ENCODE measurements around the gene FLOT1.

FLOT1 gene

DNA sequence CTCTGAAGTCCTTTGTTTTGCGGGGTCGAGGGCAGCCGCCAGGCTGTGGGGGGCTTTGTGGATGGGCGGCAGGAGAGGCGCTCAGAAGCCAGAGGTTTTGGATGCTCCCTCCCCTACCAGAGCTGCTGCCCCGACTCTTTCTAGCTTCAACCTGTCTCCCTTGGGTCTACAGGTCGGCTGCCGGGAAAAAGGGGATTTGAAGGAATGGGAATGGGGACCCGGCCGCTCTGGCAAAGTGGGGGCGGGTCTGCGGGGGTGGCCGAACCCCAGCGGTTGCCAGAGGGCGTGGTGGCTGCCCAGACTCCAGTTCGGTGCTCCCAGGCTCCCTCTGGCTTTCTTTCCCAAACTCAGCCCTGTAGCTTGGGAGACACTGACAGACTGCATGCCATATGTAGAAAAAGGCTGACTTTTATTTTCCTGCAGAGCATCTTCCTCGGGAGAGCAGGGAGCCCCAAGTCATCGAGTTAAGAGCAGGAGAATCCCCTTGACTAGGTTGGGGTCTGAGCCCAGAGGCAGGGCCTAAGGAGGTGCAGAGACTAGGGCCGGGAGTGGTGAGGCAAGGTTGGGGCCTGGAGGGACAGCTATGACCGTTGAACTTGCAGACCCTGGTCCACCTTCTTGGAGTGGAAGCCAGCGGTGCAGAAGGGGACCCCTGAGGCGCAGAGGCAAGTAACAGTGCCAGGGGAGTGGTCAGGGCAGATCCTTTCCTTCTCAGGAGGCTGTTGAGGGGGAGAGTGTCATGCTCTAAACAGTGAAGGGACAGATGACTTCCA is 54.6 kb downstream of the FLOT1 start:
- Mint-ChIP-seq H3K4me1 (peaks cover 46% of the 10 kb centered on the region), H3K27ac (peak overlapping the region; percentile 35 to 50), H3K9me3 (no peaks in the 10 kb centered on the region), H3K27me3 (no peaks in the 10 kb centered on the region), H3K4me3 (peak overlapping the region; percentile 86 to 94)
- ATAC-seq = no peak
- DNase-seq = no peak

GRCh38 chr6:30686908-30687658 is 55.4 kb downstream of the FLOT1 start:
- H3K9me3 Mint-ChIP-seq = no peaks in the 10 kb centered on the region
- DNase-seq = peak; percentile 65 to 77
- H3K4me1 Mint-ChIP-seq = peaks cover 42% of the 10 kb centered on the region
- H3K27me3 Mint-ChIP-seq = no peaks in the 10 kb centered on the region
- peak overlapping the region; percentile 48 to 91 for H3K27ac Mint-ChIP-seq
- peak; percentile 23 for ATAC-seq
- peak overlapping the region; percentile 86 to 94 for H3K4me3 Mint-ChIP-seq

DNA sequence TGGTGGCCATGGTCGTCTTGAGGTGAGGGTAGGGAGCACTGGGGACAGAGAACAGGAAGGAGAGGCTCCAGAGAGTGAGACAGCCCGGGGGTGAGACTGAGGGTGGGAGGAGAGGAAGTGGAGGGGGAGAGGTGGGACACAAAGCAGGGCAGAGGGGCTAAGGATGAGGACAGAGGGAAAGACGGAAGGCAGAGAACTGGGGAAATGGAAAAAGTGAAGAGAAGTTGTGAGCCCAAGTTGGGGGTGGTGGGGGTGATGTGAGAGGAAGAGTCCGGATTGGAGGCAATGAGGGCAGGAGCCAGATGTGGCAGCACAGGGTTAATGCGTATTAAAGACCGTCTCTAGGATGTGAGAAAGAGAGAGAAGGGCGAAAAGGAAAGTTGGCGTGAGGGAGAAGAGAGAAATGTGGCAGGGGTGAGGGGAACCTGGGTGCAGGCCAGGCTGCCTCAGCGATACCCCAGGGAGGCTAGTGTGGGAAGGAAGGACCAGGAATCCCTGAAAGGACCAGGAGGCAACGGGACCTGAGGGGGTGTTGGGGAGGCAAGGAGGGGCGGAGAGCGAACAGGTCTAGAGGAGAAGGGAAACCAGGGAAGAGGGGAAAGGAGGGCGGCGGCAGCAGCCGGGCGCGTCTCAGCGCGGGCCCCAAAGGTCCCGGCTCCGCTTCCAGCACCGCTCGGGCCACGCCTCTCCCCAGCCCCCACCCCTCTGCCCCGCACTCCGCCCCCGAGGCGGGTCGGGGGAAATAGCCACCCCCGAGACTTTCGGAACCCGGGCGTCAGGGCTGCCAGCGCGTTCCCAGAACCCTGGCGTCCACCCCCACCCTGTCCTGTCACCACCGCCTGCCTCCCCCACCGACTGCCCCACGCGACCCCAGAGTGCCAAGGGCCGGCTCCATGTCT is 56.2 kb downstream of the FLOT1 start, which contains the start of gene PPP1R18:
TSS of gene PPP1R18 (minus strand) at position 637 of the 899 bp plus-strand sequence. CDS start at position 10, 627 bp downstream.
- H3K4me3 Mint-ChIP-seq = peak within 1 kb of the TSS; percentile 86 to 94
- DNase-seq (peak; percentile 66 to 83), ATAC-seq (peak; percentile 55)
- H3K4me1 Mint-ChIP-seq = peaks cover 36% of the 10 kb centered on the region
- H3K9me3 Mint-ChIP-seq = no peaks in the 10 kb centered on the region
- peak within 1 kb of the TSS; percentile 86 to 94 for H3K27ac Mint-ChIP-seq
- H3K27me3 Mint-ChIP-seq = no peaks in the 10 kb centered on the region

DNA sequence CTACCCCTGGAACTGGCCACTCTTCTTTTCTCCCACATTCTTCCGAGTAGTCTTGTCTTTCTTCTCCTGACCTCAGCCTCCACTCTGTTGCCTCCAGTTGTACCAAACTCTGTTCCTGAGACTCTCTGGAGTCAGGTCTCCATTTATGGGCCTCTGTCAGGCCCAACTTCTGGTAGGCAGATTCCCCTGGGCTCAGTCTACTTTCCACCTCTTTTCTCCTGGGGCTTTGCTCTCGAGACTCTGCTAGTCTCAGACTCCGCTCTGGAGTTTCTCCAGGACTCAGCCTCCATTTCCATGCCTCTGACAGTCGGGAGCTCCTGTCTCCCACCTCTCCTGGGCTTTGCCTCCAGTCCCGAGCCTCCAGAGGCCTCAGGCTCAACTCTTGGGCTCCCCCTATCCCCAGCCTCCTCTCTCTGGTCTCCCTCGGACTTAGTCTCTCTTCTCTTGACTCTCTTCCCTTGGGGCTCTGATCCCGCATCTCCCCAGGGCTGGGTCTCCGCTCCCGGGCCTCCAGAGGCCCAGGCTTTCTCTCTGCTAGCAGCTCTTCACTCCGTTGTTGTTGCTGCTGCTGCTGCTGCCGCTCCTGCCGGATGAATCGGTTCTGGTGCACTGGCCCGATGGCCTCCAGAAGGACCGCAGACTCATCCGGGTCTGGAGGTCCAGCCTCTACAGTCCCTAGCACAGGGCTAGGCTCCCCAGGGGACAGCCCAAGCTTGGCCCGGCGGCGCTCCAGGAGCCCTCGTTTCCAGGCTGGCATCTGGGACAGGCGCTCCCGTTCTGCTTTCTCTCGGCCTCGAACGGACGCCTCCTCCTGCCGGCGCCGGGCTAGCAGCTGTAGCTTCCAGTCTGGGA is 57.1 kb downstream of the FLOT1 start:
- H3K4me1 Mint-ChIP-seq = peaks cover 41% of the 10 kb centered on the region
- DNase-seq (peak in 1 of 2 donors; percentile 40), ATAC-seq (no peak)
- H3K27me3 Mint-ChIP-seq = no peaks in the 10 kb centered on the region
- peak overlapping the region; percentile 86 to 94 for H3K27ac Mint-ChIP-seq
- no peaks in the 10 kb centered on the region for H3K9me3 Mint-ChIP-seq
- peak overlapping the region; percentile 86 to 94 for H3K4me3 Mint-ChIP-seq

GRCh38 chr6:30684386-30685156 is 57.9 kb downstream of the FLOT1 start:
- Mint-ChIP-seq H3K27ac (peak overlapping the region; percentile 86 to 97), H3K9me3 (no peaks in the 10 kb centered on the region)
- DNase-seq = peak; percentile 41 to 69

DNA sequence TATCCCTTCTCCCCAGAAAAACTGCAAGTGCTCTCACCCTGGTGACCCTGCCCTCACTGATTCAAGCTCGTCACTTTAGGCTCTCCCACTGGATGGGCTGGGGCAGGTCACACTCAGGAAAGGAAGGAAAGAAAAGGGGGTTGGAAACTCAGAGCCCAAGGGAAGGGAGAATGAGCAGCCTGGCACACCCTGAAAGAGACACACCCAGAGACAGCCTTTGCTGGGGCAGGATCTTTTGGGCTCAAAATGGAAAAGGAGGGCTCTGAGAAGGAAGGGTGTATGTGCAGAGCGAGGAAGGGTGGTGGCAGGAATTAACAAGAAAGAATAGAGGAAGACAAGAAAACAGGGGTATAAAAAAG is 58.5 kb downstream of the FLOT1 start:
- ATAC-seq = no peak
- Mint-ChIP-seq H3K4me3 (peak overlapping the region; percentile 86 to 94), H3K4me1 (peaks cover 41% of the 10 kb centered on the region), H3K9me3 (no peaks in the 10 kb centered on the region), H3K27ac (peak overlapping the region; percentile 85 to 97), H3K27me3 (no peaks in the 10 kb centered on the region)
- no peak for DNase-seq

More at GRCh38 chr6:30684386-30685156, 57.9 kb downstream of the FLOT1 start:
- ATAC-seq = no peak
- Mint-ChIP-seq H3K4me3 (peak overlapping the region; percentile 86 to 94), H3K27me3 (no peaks in the 10 kb centered on the region), H3K4me1 (peaks cover 41% of the 10 kb centered on the region)

GRCh38 chr6:30683183-30683979 is 59.1 kb downstream of the FLOT1 start:
- DNase-seq (peak in 1 of 2 donors; percentile 29), ATAC-seq (no peak)
- Mint-ChIP-seq H3K4me3 (peak overlapping the region; percentile 86 to 94), H3K4me1 (peaks cover 41% of the 10 kb centered on the region), H3K9me3 (no peaks in the 10 kb centered on the region), H3K27ac (peak overlapping the region; percentile 96 to 97), H3K27me3 (no peaks in the 10 kb centered on the region)

GRCh38 chr6:30682143-30683117 is 60.1 kb downstream of the FLOT1 start:
- Mint-ChIP-seq H3K4me3 (peak overlapping the region; percentile 86 to 94), H3K27me3 (no peaks in the 10 kb centered on the region), H3K9me3 (no peaks in the 10 kb centered on the region), H3K4me1 (peaks cover 33% of the 10 kb centered on the region), H3K27ac (peak overlapping the region; percentile 96 to 97)
- ATAC-seq = peak; percentile 81
- peak; percentile 83 to 92 for DNase-seq

- Mint-ChIP-seq H3K4me1 (peaks cover 35% of the 10 kb centered on the region), H3K27me3 (no peaks in the 10 kb centered on the region), H3K27ac (peak overlapping the region; percentile 96 to 97), H3K4me3 (peak overlapping the region; percentile 86 to 94), H3K9me3 (no peaks in the 10 kb centered on the region)
- ATAC-seq (no peak), DNase-seq (peak in 1 of 2 donors; percentile 26)
Measured at GRCh38 chr6:30681766-30682142, 60.7 kb downstream of the FLOT1 start.

GRCh38 chr6:30679765-30680535 is 62.5 kb downstream of the FLOT1 start:
- ATAC-seq (no peak), DNase-seq (peak; percentile 26 to 29)
- Mint-ChIP-seq H3K9me3 (no peaks in the 10 kb centered on the region), H3K4me1 (peaks cover 47% of the 10 kb centered on the region), H3K27ac (peak overlapping the region; percentile 53 to 83), H3K4me3 (peak overlapping the region; percentile 86 to 94), H3K27me3 (no peaks in the 10 kb centered on the region)

DNA sequence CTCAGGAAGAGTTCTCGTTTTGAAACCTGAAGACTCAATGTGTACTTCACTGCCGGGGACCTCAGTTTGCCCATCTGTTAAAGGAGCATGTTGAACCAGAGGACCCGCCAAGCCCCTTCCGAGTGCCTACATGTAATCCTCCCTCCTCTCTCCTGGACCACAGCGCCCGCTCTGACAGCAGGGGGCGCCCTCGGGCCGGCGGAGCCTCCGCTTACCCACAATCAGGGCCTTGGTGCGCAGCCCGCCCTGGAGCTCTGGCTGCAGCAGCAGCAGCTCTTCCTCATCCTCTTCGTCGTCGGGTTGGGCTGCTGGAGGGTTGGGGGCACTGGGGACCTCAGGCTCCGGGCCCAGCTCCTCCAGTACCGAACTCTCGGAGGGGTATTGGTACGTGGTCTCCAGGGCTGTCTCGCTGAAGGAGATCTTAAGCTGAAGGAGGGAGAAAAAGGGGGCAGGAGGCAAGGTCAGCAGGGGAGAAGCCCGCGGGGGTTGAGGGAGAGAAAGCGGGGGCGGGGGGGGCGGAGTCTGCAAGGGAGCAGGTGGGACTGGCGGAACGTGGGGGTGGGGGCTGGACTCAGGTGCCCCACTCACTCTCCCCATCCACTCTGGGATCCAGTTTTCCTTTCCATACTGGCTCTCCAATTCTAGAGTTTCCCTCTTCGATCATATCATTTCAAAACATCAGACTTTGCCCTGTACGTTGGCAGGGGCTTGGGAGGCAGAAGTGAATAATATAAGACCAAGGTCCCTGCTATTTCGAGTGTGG is 63.3 kb downstream of the FLOT1 start:
- Mint-ChIP-seq H3K27ac (peak overlapping the region; percentile 53 to 96), H3K4me1 (peaks cover 47% of the 10 kb centered on the region), H3K27me3 (no peaks in the 10 kb centered on the region), H3K4me3 (peak overlapping the region; percentile 86 to 94), H3K9me3 (no peaks in the 10 kb centered on the region)
- DNase-seq (peak; percentile 92 to 94), ATAC-seq (peak; percentile 51)

Data from stimulated activated naive CD8-positive, alpha-beta T cell treated with anti-CD3 and anti-CD28 coated beads, Interleukin-15, amount 100 ng/mL, for 72 hours (primary cell).